Gastroesophageal sphincter (tissue), 3 donors: ENCODE data around the gene GARS1.

ENCODE experiments used
- CTCF ChIP-seq, 4 experiments: fragments of 200-600 bp in 2 of 4; fragments of 450-650 bp in 2 of 4; sonication (generic) in 1 of 4; IDR thresholded peaks; one replicate each; pipeline ENCODE4 v1.5.1; 2017 to 2019; ENCODE audit warnings: antibody characterized with exemption in 4 of 4, mild to moderate bottlenecking in 2 of 4, moderate library complexity in 2 of 4
- POLR2A ChIP-seq, 2 donors: fragments of 450-650 bp; IDR thresholded peaks; one replicate each; pipeline ENCODE4 v1.6.1; 2017; ENCODE audit warnings: antibody characterized with exemption in 2 of 2, mild to moderate bottlenecking in 2 of 2, moderate library complexity in 1 of 2
- POLR2AphosphoS5 ChIP-seq: sonication (generic); formaldehyde crosslinking; IDR thresholded peaks from one replicate; pipeline ENCODE4 v1.6.1; 2017; ENCODE audit warnings: antibody characterized with exemption

GRCh38 chr7:30625283-30625682 is 30.6 kb downstream of the GARS1 start:
- TF ChIP-seq CTCF (IDR thresholded peaks at IDR 0.05), result no peak
- TF ChIP-seq POLR2A (IDR thresholded peaks at IDR 0.05), result no peak
- TF ChIP-seq POLR2AphosphoS5, result no peak
